Activated CD4-positive, alpha-beta T cell treated with anti-CD3 and anti-CD28 coated beads for 36 hours (primary cell): ENCODE results near the gene STAM. TPM values are rescaled to one million over a fixed set of nuclear protein-coding genes. Genes with fewer than 3 reads are reported as not detected.

Source experiments
- ATAC-seq: fragments of 200-7000 bp; cut with Tn5 transposase; one replicate; pipeline ENCODE4 v1.10.0; 2021; ENCODE audit warnings: mild to moderate bottlenecking, moderate library complexity
- CTCF ChIA-PET: fragments of 350-600 bp; sonication (Branson Sonifier 250); formaldehyde crosslinking; loops from one replicate; lab custom pipeline; 2021; ENCODE audit warnings: antibody characterized with exemption; lab: Charles Lee
- POLR2A ChIA-PET: fragments of 350-600 bp; sonication (Branson Sonifier 250); formaldehyde crosslinking; loops from one replicate; lab custom pipeline; 2021; ENCODE audit warnings: antibody characterized with exemption, inconsistent platforms; lab: Charles Lee
- DNase-seq: peaks from one replicate; pipeline ENCODE4 v3.0.0-alpha.2; 2020
- H3K27ac Mint-ChIP-seq: one replicate; pipeline ENCODE4 v1.8.0; 2021; ENCODE audit warnings: mixed read lengths
- H3K27me3 Mint-ChIP-seq: one replicate; pipeline ENCODE4 v1.8.0; 2021; ENCODE audit warnings: mixed read lengths
- H3K36me3 Mint-ChIP-seq: one replicate; pipeline ENCODE4 v1.8.0; 2021; ENCODE audit warnings: low read depth, mixed read lengths
- H3K4me1 Mint-ChIP-seq: one replicate; pipeline ENCODE4 v1.8.0; 2021; ENCODE audit warnings: mixed read lengths
- H3K4me3 Mint-ChIP-seq: one replicate; pipeline ENCODE4 v1.8.0; 2021; ENCODE audit warnings: mild to moderate bottlenecking, moderate library complexity, mixed read lengths
- H3K9me3 Mint-ChIP-seq: one replicate; pipeline ENCODE4 v1.8.0; 2021; ENCODE audit warnings: low read depth, mixed read lengths
- intact Hi-C, 2 experiments: fragments of 100-400 bp; cut with DNase I in 1 of 2; cut with micrococcal nuclease in 1 of 2; formaldehyde crosslinking; loops; one replicate each; pipeline versions ENCODE4 v1.14.2 to v1.15.1; 2022 to 2024; cut with DNase I, micrococcal nuclease
- total RNA-seq, 2 experiments: library from RNA; stranded (reverse); gene quantifications; one replicate each; pipeline ENCODE4 v1.2.3, GENCODE V29; 2021

STAM gene
- total RNA-seq, 2 experiments from 2014 or later: 17.9 to 23.8 TPM

GRCh38 chr10:17742918-17743317 is 99.0 kb downstream of the STAM start:
- ChIA-PET POLR2A (no interaction called here), CTCF (interaction anchor here (0.7 to 2.8 kb wide), 5 partner anchors 68 to 292 kb away, joined by 3 to 19 read pairs (median 3); no protein-coding TSS in a partner anchor)
- no peaks in the 10 kb centered on the region for H3K27me3 Mint-ChIP-seq
- H3K9me3 Mint-ChIP-seq: no peaks in the 10 kb centered on the region
- H3K27ac Mint-ChIP-seq: no peak overlapping the region
- no peaks in the 10 kb centered on the region for H3K36me3 Mint-ChIP-seq
- intact Hi-C loops: loop anchor here (1.0 to 10.0 kb wide), 4 partner anchors 136 to 914 kb away; no protein-coding TSS in a partner anchor
- ATAC-seq: peak; percentile 30
- H3K4me1 Mint-ChIP-seq: peaks cover 5% of the 10 kb centered on the region
- no peak overlapping the region for H3K4me3 Mint-ChIP-seq
- DNase-seq: peak; percentile 83

GRCh38 chr10:17743437-17743836 is 99.5 kb downstream of the STAM start:
- DNase-seq (no peak), ATAC-seq (no peak)
- H3K4me3 Mint-ChIP-seq: no peak overlapping the region
- H3K36me3 Mint-ChIP-seq: no peaks in the 10 kb centered on the region
- H3K27ac Mint-ChIP-seq: no peak overlapping the region
- CTCF ChIA-PET: interaction anchor here (0.7 to 1.5 kb wide), 8 partner anchors 9 to 293 kb away, joined by 3 to 6 read pairs (median 3); partner anchors contain the start of gene TMEM236
- no peaks in the 10 kb centered on the region for H3K9me3 Mint-ChIP-seq
- intact Hi-C loops: loop anchor here (1.0 to 10.0 kb wide), 4 partner anchors 136 to 915 kb away; no protein-coding TSS in a partner anchor
- no peaks in the 10 kb centered on the region for H3K27me3 Mint-ChIP-seq
- POLR2A ChIA-PET: no interaction called here
- peaks cover 5% of the 10 kb centered on the region for H3K4me1 Mint-ChIP-seq

- CTCF ChIA-PET: interaction anchor here (0.7 to 1.5 kb wide), 8 partner anchors 8 to 455 kb away, joined by 3 to 6 read pairs (median 3); partner anchors contain the start of gene TMEM236
- DNase-seq: no peak
- no peaks in the 10 kb centered on the region for H3K27me3 Mint-ChIP-seq
- intact Hi-C loops: loop anchor here in 1 of 2 experiments (5.0 to 10.0 kb wide), 2 partner anchors 450 to 473 kb away; no protein-coding TSS in a partner anchor
- H3K4me1 Mint-ChIP-seq: peaks cover 5% of the 10 kb centered on the region
- no peak overlapping the region for H3K4me3 Mint-ChIP-seq
- no peak overlapping the region for H3K27ac Mint-ChIP-seq
- no peaks in the 10 kb centered on the region for H3K9me3 Mint-ChIP-seq
- ATAC-seq: no peak
- POLR2A ChIA-PET: no interaction called here
- H3K36me3 Mint-ChIP-seq: no peaks in the 10 kb centered on the region
Observed at GRCh38 chr10:17744341-17744861, 100.5 kb downstream of the STAM start.

- Mint-ChIP-seq H3K4me1 (peaks cover 5% of the 10 kb centered on the region), H3K4me3 (no peak overlapping the region), H3K9me3 (no peaks in the 10 kb centered on the region), H3K36me3 (no peaks in the 10 kb centered on the region), H3K27ac (no peak overlapping the region), H3K27me3 (no peaks in the 10 kb centered on the region)
- ChIA-PET POLR2A (no interaction called here), CTCF (no interaction called here)
- intact Hi-C loops: loop anchor here in 1 of 2 experiments (10.0 kb wide), 1 partner anchor 453 kb away; no protein-coding TSS in a partner anchor
- DNase-seq (no peak), ATAC-seq (no peak)
Observed at GRCh38 chr10:17747883-17748550, 104.1 kb downstream of the STAM start.

GRCh38 chr10:17749890-17750289 is 105.9 kb downstream of the STAM start:
- POLR2A ChIA-PET: no interaction called here
- DNase-seq (no peak), ATAC-seq (no peak)
- CTCF ChIA-PET: no interaction called here
- Mint-ChIP-seq H3K9me3 (no peaks in the 10 kb centered on the region), H3K27ac (no peak overlapping the region), H3K36me3 (no peaks in the 10 kb centered on the region), H3K4me1 (no peaks in the 10 kb centered on the region), H3K4me3 (no peak overlapping the region), H3K27me3 (no peaks in the 10 kb centered on the region)
- intact Hi-C loops: loop anchor here in 1 of 2 experiments (10.0 kb wide), 1 partner anchor 455 kb away; no protein-coding TSS in a partner anchor

GRCh38 chr10:17751781-17752445 is 108.0 kb downstream of the STAM start, which contains the start of gene TMEM236:
TMEM236 (plus strand) TSS chr10:17752201; CDS start chr10:17752296, 95 bp downstream.
- Mint-ChIP-seq H3K9me3 (no peaks in the 10 kb centered on the region), H3K27me3 (no peaks in the 10 kb centered on the region), H3K4me1 (peaks cover 3% of the 10 kb centered on the region), H3K27ac (no peak within 1 kb of the TSS), H3K36me3 (no peaks in the 10 kb centered on the region), H3K4me3 (no peak within 1 kb of the TSS)
- POLR2A ChIA-PET: no interaction called here
- no peak for ATAC-seq
- intact Hi-C loops: no loop called here
- CTCF ChIA-PET: interaction anchor here (0.8 to 1.3 kb wide), 3 partner anchors 8 to 17 kb away, joined by 3 read pairs; no protein-coding TSS in a partner anchor
- no peak for DNase-seq

- Mint-ChIP-seq H3K36me3 (no peaks in the 10 kb centered on the region), H3K27me3 (no peaks in the 10 kb centered on the region), H3K27ac (no peak overlapping the region), H3K4me3 (no peak overlapping the region), H3K4me1 (peaks cover 5% of the 10 kb centered on the region), H3K9me3 (no peaks in the 10 kb centered on the region)
- ATAC-seq (peak; percentile 68), DNase-seq (no peak)
- ChIA-PET CTCF (no interaction called here), POLR2A (no interaction called here)
- intact Hi-C loops: no loop called here
Observed at GRCh38 chr10:17756557-17757217, 112.7 kb downstream of the STAM start.

GRCh38 chr10:17758200-17758599 is 114.2 kb downstream of the STAM start:
- Mint-ChIP-seq H3K36me3 (no peaks in the 10 kb centered on the region), H3K4me3 (no peak overlapping the region), H3K4me1 (peaks cover 5% of the 10 kb centered on the region), H3K9me3 (no peaks in the 10 kb centered on the region), H3K27me3 (no peaks in the 10 kb centered on the region), H3K27ac (no peak overlapping the region)
- no peak for ATAC-seq
- DNase-seq: no peak
- intact Hi-C loops: no loop called here
- CTCF ChIA-PET: no interaction called here
- POLR2A ChIA-PET: no interaction called here

GRCh38 chr10:17758896-17759295 is 114.9 kb downstream of the STAM start:
- peaks cover 5% of the 10 kb centered on the region for H3K4me1 Mint-ChIP-seq
- intact Hi-C loops: no loop called here
- no peak overlapping the region for H3K4me3 Mint-ChIP-seq
- H3K36me3 Mint-ChIP-seq: no peaks in the 10 kb centered on the region
- H3K27me3 Mint-ChIP-seq: no peaks in the 10 kb centered on the region
- H3K9me3 Mint-ChIP-seq: no peaks in the 10 kb centered on the region
- no peak for DNase-seq
- no peak for ATAC-seq
- POLR2A ChIA-PET: no interaction called here
- no peak overlapping the region for H3K27ac Mint-ChIP-seq
- CTCF ChIA-PET: no interaction called here

- Mint-ChIP-seq H3K36me3 (no peaks in the 10 kb centered on the region), H3K4me3 (no peak overlapping the region), H3K27ac (no peak overlapping the region), H3K4me1 (no peaks in the 10 kb centered on the region), H3K27me3 (peaks cover 2% of the 10 kb centered on the region), H3K9me3 (peaks cover 3% of the 10 kb centered on the region)
- DNase-seq (no peak), ATAC-seq (no peak)
- intact Hi-C loops: no loop called here
- ChIA-PET CTCF (no interaction called here), POLR2A (no interaction called here)
Observed at GRCh38 chr10:17764142-17764541, 120.2 kb downstream of the STAM start.

- Mint-ChIP-seq H3K36me3 (no peaks in the 10 kb centered on the region), H3K27ac (no peak overlapping the region), H3K4me3 (no peak overlapping the region), H3K27me3 (peaks cover 3% of the 10 kb centered on the region), H3K9me3 (peaks cover 3% of the 10 kb centered on the region), H3K4me1 (no peaks in the 10 kb centered on the region)
- POLR2A ChIA-PET: no interaction called here
- intact Hi-C loops: no loop called here
- DNase-seq (no peak), ATAC-seq (no peak)
- CTCF ChIA-PET: no interaction called here
Observed at GRCh38 chr10:17765602-17766001, 121.7 kb downstream of the STAM start.
